Measurements from ENCODE around the gene FGF14. TPM values are rescaled to one million over a fixed set of nuclear protein-coding genes. Genes with fewer than 3 reads are reported as not detected.

Gene FGF14
- total and polyA plus RNA-seq, 2 experiments from 2014 or later: 0.73 TPM; not detected in 1

GRCh38 chr13:101916775-101917474 lies 484.9 kb downstream of the FGF14 start:
- Histone ChIP-seq H3K4me2 (peak overlapping the region; percentile 72), H2AFZ (no peak overlapping the region), H3K4me1 (ENCODE audit: insufficient read depth) (no peaks in the 10 kb centered on the region), H4K20me1 (ENCODE audit: insufficient read depth, poor library complexity, severe bottlenecking) (no peaks in the 10 kb centered on the region), H3K9me2 (replicated peaks; ENCODE audit: insufficient read depth) (no peaks in the 10 kb centered on the region), H3K27ac (no peak overlapping the region), H3K9me3 (ENCODE audit: low read depth) (no peaks in the 10 kb centered on the region), H3K27me3 (peaks cover 83% of the 10 kb centered on the region), H3K4me3 (no peak overlapping the region), H3K79me2 (no peaks in the 10 kb centered on the region), H3K36me3 (replicated peaks; ENCODE audit: insufficient read depth, low read depth) (no peaks in the 10 kb centered on the region)
- TF ChIP-seq EZH2 (IDR thresholded peaks at IDR 0.05; ENCODE audit: borderline replicate concordance) (peak; percentile 90), EZH2phosphoT487 (IDR thresholded peaks at IDR 0.05; ENCODE audit: low read depth, severe bottlenecking, unreplicated experiment) (peak; percentile 80), CTCF (IDR thresholded peaks at IDR 0.05; ENCODE audit: poor library complexity) (no peak)
- DNase-seq (ENCODE audit: low spot score): no peak
- WGBS (ENCODE audit: low lambda C conversion rate, missing lambda C conversion rate): 2% methylated on average over 43 of the region's 73 CpGs

GRCh38 chr13:101916108-101916774 lies 485.6 kb downstream of the FGF14 start:
- Histone ChIP-seq H3K4me2 (peak overlapping the region; percentile 72), H3K9me2 (replicated peaks; ENCODE audit: insufficient read depth) (no peaks in the 10 kb centered on the region), H3K4me1 (ENCODE audit: insufficient read depth) (no peaks in the 10 kb centered on the region), H3K36me3 (replicated peaks; ENCODE audit: insufficient read depth, low read depth) (no peaks in the 10 kb centered on the region), H3K27ac (no peak overlapping the region), H3K4me3 (no peak overlapping the region), H4K20me1 (ENCODE audit: insufficient read depth, poor library complexity, severe bottlenecking) (no peaks in the 10 kb centered on the region), H3K27me3 (peaks cover 77% of the 10 kb centered on the region), H3K9me3 (ENCODE audit: low read depth) (no peaks in the 10 kb centered on the region), H2AFZ (no peak overlapping the region), H3K79me2 (no peaks in the 10 kb centered on the region)
- TF ChIP-seq CTCF (IDR thresholded peaks at IDR 0.05; ENCODE audit: poor library complexity) (peak; percentile 37), EZH2 (IDR thresholded peaks at IDR 0.05; ENCODE audit: borderline replicate concordance) (no peak), EZH2phosphoT487 (IDR thresholded peaks at IDR 0.05; ENCODE audit: low read depth, severe bottlenecking, unreplicated experiment) (peak; percentile 19)
- DNase-seq (ENCODE audit: low spot score): peak; percentile 43
- WGBS (ENCODE audit: low lambda C conversion rate, missing lambda C conversion rate): 3% methylated on average over 26 of the region's 62 CpGs

DNA sequence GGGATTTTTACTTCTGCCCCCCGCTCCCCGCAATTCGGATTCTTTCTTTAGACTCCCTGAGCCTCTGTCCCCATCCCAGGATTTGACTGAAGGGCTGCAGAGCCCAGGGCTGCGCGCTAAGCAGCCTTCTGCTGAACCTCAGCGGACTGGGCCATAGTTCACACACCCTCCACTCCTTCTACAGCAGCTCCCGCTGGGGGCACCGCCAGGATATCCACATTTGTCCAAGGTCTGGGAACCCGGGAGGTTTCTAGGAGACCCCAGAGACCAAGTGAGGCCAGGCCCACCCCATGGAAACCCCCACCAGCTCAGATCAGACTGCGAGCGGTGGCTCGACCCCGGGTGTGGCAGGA lies 486.1 kb downstream of the FGF14 start:
- Histone ChIP-seq H3K4me2 (no peak overlapping the region), H3K4me3 (no peak overlapping the region), H3K9me3 (ENCODE audit: low read depth) (no peaks in the 10 kb centered on the region), H3K4me1 (ENCODE audit: insufficient read depth) (no peaks in the 10 kb centered on the region), H3K27ac (no peak overlapping the region), H3K9me2 (replicated peaks; ENCODE audit: insufficient read depth) (no peaks in the 10 kb centered on the region), H2AFZ (no peak overlapping the region), H3K79me2 (no peaks in the 10 kb centered on the region), H3K36me3 (replicated peaks; ENCODE audit: insufficient read depth, low read depth) (no peaks in the 10 kb centered on the region), H4K20me1 (ENCODE audit: insufficient read depth, poor library complexity, severe bottlenecking) (no peaks in the 10 kb centered on the region), H3K27me3 (peaks cover 73% of the 10 kb centered on the region)
- WGBS (ENCODE audit: low lambda C conversion rate, missing lambda C conversion rate): 5% methylated on average over 12 of the region's 13 CpGs
- DNase-seq (ENCODE audit: low spot score): no peak
- no peak for TF ChIP-seq EZH2phosphoT487 (IDR thresholded peaks at IDR 0.05; ENCODE audit: low read depth, severe bottlenecking, unreplicated experiment)
- no peak for TF ChIP-seq EZH2 (IDR thresholded peaks at IDR 0.05; ENCODE audit: borderline replicate concordance)
- TF ChIP-seq CTCF (IDR thresholded peaks at IDR 0.05; ENCODE audit: poor library complexity): no peak
